SU-DHL-6 (cell line): ENCODE measurements around the gene COL18A1.

Experiments used
- EZH2phosphoT487 ChIP-seq: fragments of 200-600 bp; sonication (generic), shearing (Covaris generic); conservative IDR thresholded peaks from 2 replicates; pipeline ENCODE4 v1.6.1; 2018; ENCODE audit warnings: mild to moderate bottlenecking, antibody characterized with exemption, low read length, moderate library complexity, mixed read lengths
- TF ChIP-seq, protein P1 (sequence below): fragments of 200-600 bp; sonication (generic); IDR thresholded peaks from one replicate; pipeline ENCODE4 v1.5.1; 2017; ENCODE audit warnings: antibody characterized with exemption, mild to moderate bottlenecking, low read length, moderate library complexity; ENCODE audit not compliant: insufficient read depth, poor library complexity, severe bottlenecking

GRCh38 chr21:45530423-45531113 lies 125.6 kb downstream of the COL18A1 start:
- TF ChIP-seq, protein P1, sequence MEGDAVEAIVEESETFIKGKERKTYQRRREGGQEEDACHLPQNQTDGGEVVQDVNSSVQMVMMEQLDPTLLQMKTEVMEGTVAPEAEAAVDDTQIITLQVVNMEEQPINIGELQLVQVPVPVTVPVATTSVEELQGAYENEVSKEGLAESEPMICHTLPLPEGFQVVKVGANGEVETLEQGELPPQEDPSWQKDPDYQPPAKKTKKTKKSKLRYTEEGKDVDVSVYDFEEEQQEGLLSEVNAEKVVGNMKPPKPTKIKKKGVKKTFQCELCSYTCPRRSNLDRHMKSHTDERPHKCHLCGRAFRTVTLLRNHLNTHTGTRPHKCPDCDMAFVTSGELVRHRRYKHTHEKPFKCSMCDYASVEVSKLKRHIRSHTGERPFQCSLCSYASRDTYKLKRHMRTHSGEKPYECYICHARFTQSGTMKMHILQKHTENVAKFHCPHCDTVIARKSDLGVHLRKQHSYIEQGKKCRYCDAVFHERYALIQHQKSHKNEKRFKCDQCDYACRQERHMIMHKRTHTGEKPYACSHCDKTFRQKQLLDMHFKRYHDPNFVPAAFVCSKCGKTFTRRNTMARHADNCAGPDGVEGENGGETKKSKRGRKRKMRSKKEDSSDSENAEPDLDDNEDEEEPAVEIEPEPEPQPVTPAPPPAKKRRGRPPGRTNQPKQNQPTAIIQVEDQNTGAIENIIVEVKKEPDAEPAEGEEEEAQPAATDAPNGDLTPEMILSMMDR, result no peak
- TF ChIP-seq EZH2phosphoT487, result no peak
